Measurements from ENCODE around the gene CBFA2T2.

CBFA2T2 gene

DNA sequence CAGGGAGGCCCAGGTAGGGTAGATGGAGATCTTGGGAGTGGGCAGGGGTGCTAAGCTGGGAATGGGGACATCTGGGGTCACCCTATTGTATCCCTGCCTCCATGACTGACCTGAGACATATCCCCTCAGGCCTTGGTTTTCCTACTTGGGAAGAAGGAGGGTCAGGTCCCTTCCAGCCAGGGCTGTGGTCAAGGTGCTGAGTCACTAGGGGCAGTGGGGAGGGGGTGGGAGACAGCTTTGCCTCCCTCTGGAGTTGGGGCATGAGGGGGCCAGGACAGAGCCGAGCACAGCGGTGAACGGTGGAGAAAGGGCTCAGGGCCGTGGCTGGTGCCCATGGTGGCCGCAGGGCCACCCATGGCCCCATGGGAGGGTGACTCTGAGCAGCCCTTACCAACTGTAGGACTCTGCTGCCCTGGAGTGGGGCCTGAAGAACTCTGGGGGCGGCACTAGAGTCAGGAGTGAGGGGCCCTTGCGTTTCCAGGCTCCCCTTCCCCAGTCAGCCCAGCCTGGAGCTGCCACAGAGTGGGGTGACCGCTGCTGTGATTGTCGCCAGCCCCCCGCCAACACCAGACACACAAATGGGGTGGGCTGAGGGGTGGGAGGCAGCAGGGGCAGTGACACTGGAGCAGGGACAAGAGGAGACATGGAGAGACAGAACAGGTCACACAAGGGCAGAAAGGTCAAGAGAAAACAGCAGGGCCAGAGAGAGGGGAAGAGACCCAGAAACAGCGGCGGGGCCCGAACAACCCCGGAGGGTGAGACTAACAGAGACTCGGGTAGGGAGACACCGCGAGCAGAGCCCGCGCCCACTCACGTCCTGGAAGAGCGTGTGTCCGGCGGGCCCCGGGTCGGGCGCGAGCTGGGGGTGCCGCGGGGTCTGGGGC, 183.8 kb downstream of the CBFA2T2 start:
- peak overlapping the region; percentile 86 to 91 for H3K27ac Mint-ChIP-seq

DNA sequence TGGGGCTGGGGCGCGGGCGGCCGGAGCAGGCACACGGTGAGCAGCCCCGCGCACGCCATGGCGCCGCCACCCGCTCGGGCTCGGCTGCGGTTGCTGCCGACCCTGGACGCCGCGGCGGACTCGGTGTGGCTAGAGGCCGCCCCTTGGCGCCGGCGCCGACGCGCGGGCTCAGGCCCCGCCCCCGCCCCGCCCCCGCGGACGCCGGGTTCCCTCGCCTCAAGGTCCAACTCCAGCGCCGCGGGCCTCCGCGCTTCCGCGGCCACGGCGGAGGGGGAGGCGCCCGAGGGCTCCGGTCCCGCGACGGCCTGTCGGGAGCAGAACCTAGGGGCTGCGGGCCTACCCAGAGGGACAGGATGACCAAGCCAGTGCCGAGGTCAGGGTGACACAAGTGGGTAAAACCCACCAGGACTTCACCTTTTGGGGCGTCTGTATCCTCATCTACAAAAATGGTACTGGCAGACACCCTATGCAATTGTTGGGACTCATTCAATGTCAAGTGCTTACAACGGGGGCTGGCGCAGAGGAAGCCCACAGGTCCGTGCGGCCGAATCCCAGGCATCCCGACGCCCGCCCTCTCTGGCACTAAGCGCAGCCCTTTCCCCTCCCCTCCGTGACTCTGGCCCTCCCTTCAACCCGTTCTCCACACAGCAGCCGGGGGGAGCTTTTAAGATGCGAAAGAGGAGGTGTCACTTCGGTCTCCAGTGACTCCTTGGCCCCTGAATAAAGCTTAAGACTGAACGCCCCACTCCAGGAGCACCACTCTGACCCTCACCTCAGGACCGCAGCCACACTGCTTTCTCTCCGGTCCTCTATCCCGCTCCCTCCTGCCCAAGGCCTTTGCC, 184.6 kb downstream of the CBFA2T2 start, which contains the start of gene NECAB3:
Gene NECAB3, minus strand, starts transcription at position 135 of the 842 bp plus-strand sequence. Its CDS starts 76 bp downstream, at position 59.
- peaks cover 28 to 31% of the 10 kb centered on the region in 2 donors for H3K4me1 Mint-ChIP-seq (ENCODE audit: low read depth in 2 of 2)
- H3K36me3 Mint-ChIP-seq (ENCODE audit: insufficient read depth), result peaks cover 4% of the 10 kb centered on the region
- H3K27me3 Mint-ChIP-seq, result no peaks in the 10 kb centered on the region
- H3K27ac Mint-ChIP-seq, result peak within 1 kb of the TSS; percentile 86 to 91
- peak; percentile 91 for ATAC-seq (replicated peaks)
- DNase-seq, result peak; percentile 40 to 52 (median 42)
- no peaks in the 10 kb centered on the region for H3K9me3 Mint-ChIP-seq
- peak within 1 kb of the TSS; percentile 88 to 90 for H3K4me3 Mint-ChIP-seq

More for the DNA sequence above, 183.8 kb downstream of the CBFA2T2 start:
- H3K4me1 Mint-ChIP-seq (ENCODE audit: low read depth in 2 of 2), result peaks cover 21 to 24% of the 10 kb centered on the region in 2 donors
- H3K9me3 Mint-ChIP-seq, result no peaks in the 10 kb centered on the region
- peak overlapping the region; percentile 88 to 90 for H3K4me3 Mint-ChIP-seq
- DNase-seq (no peak), ATAC-seq (replicated peaks) (no peak)
- H3K27me3 Mint-ChIP-seq, result no peaks in the 10 kb centered on the region
- peaks cover 4% of the 10 kb centered on the region for H3K36me3 Mint-ChIP-seq (ENCODE audit: insufficient read depth)

DNA sequence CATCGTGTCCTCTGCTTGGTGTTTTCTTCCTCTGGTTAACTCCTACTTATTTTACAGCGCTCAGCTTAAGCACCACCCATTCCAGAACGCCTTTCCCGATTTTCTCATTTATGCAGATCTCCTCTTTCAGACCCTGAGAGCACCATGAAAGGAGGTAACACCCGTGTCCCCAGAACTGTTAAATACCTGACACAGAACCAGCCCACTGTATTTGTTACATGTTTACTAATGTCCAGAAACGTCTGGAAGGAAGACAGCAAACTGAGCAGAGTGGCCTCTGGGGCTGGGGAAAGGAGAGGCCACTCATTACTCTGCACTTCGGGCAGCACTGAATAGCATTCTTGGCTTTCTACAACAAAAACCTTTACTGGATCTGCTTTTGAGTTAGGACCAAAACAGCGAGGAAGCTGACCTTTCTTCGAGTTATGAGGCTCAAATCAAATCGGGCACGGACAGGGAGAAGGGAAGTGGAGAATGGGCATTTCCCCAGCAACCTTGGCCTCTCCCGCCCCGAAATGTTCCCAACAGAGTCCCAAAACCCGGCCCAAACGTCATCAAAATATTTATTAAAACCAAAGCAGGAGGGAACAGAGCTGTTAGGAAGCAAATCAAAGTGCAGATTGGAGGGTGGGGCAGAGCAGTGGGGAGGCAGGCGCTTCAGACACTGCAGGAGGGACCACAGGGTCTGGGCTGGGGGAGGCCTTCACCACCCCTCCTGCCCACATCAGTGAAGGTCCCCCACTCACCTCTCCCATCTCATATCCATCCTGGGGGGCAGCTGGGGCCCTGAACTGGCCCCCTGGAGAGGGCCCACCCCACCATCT, 185.5 kb downstream of the CBFA2T2 start:
- H3K36me3 Mint-ChIP-seq (ENCODE audit: insufficient read depth), result peaks cover 4% of the 10 kb centered on the region
- no peak for DNase-seq
- peaks cover 31 to 39% of the 10 kb centered on the region in 2 donors for H3K4me1 Mint-ChIP-seq (ENCODE audit: low read depth in 2 of 2)
- H3K4me3 Mint-ChIP-seq, result peak overlapping the region; percentile 69 to 81
- no peak for ATAC-seq (replicated peaks)
- H3K27me3 Mint-ChIP-seq, result no peaks in the 10 kb centered on the region
- no peaks in the 10 kb centered on the region for H3K9me3 Mint-ChIP-seq
- no peak overlapping the region for H3K27ac Mint-ChIP-seq

GRCh38 chr20:33676121-33676520, 186.2 kb downstream of the CBFA2T2 start:
- no peak for ATAC-seq (replicated peaks)
- Mint-ChIP-seq H3K4me3 (peak overlapping the region; percentile 40 to 45), H3K27me3 (no peaks in the 10 kb centered on the region), H3K4me1 (ENCODE audit: low read depth in 2 of 2) (peaks cover 31 to 42% of the 10 kb centered on the region in 2 donors), H3K27ac (peak overlapping the region in 1 of 2 donors; percentile 56), H3K9me3 (no peaks in the 10 kb centered on the region), H3K36me3 (ENCODE audit: insufficient read depth) (peaks cover 4% of the 10 kb centered on the region)
- no peak for DNase-seq

DNA sequence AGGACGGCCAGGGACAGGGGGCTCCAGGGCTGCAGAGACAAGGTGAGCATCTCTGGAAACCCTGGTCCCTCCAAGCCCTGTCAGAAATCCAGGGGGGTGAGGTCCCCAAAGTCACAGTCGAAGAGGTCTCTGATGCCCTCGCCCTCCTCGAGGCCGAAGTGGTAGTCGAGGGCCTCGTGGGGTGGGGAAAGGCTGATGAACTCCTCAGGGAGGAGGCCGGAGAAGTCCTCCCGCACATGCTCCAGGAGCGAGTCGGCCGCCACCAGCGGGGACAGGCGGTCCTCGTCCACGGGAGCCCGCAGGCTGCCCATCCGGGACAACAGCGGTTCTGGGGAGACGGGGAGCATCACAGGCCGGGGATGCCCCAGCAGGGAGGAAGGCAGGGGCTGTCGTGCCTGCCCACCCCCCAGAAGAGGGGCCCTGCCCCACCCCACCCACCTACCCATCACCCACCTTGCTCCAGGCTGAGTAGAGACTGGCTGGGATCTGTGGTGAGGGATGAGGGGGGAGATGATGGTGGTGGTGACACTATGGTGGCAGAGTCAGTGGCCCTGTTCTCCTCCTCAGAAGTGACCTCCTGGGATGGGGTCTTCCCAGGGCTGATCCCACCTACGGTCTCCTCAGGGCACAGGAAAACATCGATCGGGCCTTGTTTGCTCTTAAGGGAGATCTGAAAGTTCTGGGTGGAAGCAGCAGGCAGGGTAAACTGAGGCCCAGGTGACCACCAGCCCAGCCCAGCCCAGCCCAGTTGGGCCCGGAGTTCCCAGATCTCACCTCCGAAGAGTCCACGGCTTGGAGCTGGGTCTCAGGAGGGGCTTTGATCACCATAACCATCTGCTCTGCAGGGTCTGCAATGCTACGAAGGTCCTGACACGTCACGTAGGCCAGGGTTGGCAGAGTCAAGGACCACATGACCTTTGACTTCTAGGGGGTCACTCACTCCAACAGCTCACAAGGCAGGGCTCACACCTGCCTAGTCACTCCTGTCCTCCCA, 187.1 kb downstream of the CBFA2T2 start:
- H3K27me3 Mint-ChIP-seq, result no peaks in the 10 kb centered on the region
- no peak overlapping the region for H3K4me3 Mint-ChIP-seq
- DNase-seq, result no peak
- H3K9me3 Mint-ChIP-seq, result no peaks in the 10 kb centered on the region
- peaks cover 33 to 42% of the 10 kb centered on the region in 2 donors for H3K4me1 Mint-ChIP-seq (ENCODE audit: low read depth in 2 of 2)
- no peak for ATAC-seq (replicated peaks)
- no peak overlapping the region for H3K27ac Mint-ChIP-seq
- H3K36me3 Mint-ChIP-seq (ENCODE audit: insufficient read depth), result peaks cover 7% of the 10 kb centered on the region

DNA sequence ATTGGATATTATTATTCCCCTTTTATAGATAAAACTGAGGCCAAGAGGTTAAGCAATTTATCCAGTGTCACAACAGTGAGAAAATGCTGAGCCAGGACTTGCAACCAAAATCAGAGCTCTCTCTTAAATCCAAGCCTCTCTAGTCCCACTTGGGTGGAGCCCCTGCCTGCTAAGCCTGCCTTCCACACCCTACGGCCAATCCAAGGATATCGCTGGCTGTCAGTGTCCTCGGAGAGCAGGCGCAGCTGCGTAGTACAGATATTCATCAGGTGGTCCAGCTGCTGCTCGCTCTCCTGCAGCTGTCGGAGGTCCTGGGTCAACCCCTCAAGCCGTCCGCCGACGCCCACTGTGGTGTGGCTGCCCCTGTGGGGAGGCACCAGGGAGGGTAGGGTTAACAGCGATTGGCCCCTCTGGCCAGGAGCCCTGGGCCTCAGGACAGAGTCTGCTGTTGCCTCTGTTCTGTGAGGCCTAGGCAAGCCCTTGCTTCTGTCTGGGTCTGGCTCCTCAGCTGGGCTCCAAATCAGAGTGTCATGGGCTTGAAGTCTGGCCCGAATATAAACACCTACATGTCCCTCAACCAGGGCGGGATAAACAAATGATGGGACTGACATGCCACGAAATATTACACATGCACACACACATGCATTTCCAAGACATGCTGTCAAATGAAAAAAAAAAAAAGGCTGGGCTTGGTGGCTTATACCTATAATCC, 188.3 kb downstream of the CBFA2T2 start:
- Mint-ChIP-seq H3K9me3 (no peaks in the 10 kb centered on the region), H3K4me1 (ENCODE audit: low read depth in 2 of 2) (peaks cover 29 to 30% of the 10 kb centered on the region in 2 donors), H3K27me3 (no peaks in the 10 kb centered on the region), H3K4me3 (no peak overlapping the region), H3K27ac (peak overlapping the region; percentile 74 to 85), H3K36me3 (ENCODE audit: insufficient read depth) (peaks cover 7% of the 10 kb centered on the region)
- no peak for DNase-seq
- no peak for ATAC-seq (replicated peaks)

DNA sequence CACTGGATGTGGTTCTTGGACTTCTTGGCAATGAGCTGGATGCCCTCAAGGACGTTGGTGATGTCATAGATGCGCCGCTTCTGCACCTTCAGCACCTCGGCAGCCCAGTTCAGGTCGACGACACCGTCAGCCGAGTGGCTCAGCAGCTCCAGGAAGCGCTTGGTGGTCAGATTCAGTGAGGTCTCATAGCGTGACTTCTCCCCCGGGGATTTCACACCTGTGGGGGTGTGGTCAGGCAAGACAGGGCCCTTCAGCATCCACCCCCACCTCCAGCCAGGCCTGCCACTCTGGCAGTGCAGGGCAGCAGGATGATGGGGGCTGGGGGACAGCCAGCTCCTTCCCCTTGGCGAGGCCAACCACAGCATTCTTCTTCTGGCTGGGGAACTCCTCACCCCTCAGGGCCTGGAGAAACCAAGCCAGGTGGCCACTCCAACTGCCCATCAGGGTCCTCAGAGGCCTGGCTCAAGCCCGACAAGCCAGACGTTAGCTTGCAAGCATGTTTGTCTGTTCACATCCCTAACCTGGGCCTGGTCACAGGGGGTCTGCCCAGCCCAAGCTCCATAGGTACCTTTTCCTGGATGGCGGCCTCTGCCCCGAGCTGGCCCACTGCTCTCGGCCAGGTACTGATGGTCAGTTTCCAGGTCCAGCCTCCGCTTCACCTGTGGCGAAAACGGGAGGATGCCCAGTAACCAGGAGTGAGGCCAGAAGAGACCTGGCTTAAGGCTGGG, 190.0 kb downstream of the CBFA2T2 start:
- H3K27ac Mint-ChIP-seq, result peak overlapping the region; percentile 74 to 85
- no peaks in the 10 kb centered on the region for H3K27me3 Mint-ChIP-seq
- H3K36me3 Mint-ChIP-seq (ENCODE audit: insufficient read depth), result peaks cover 3% of the 10 kb centered on the region
- H3K9me3 Mint-ChIP-seq, result no peaks in the 10 kb centered on the region
- ATAC-seq (replicated peaks), result peak; percentile 83
- DNase-seq, result peak in 2 of 3 experiments; percentile 23 to 25
- H3K4me1 Mint-ChIP-seq (ENCODE audit: low read depth in 2 of 2), result peaks cover 21 to 24% of the 10 kb centered on the region in 2 donors
- peak overlapping the region; percentile 19 to 40 for H3K4me3 Mint-ChIP-seq

DNA sequence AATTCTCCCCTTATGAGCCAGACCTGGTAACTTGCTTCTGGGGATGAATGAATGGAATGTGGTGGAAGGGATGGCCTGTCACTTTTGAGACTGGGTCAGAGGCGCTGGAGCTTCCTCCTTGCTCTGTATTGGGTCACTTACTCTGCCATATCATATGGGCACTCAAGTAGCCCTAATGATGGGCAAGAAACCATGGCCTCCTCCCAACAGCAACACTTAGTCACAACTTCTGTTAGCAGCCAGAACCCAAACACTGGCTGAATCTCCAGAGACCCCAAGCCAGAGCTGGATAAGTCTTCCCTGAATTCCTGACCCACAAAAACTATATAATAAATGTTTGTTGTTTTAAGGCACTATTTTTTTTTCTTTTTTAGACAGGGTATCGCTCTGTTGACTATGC, 190.8 kb downstream of the CBFA2T2 start:
- no peak for ATAC-seq (replicated peaks)
- no peaks in the 10 kb centered on the region for H3K9me3 Mint-ChIP-seq
- H3K27me3 Mint-ChIP-seq, result no peaks in the 10 kb centered on the region
- H3K36me3 Mint-ChIP-seq (ENCODE audit: insufficient read depth), result peaks cover 7% of the 10 kb centered on the region
- DNase-seq, result no peak
- peaks cover 20 to 24% of the 10 kb centered on the region in 2 donors for H3K4me1 Mint-ChIP-seq (ENCODE audit: low read depth in 2 of 2)
- peak overlapping the region in 1 of 2 donors; percentile 74 for H3K27ac Mint-ChIP-seq
- no peak overlapping the region for H3K4me3 Mint-ChIP-seq

DNA sequence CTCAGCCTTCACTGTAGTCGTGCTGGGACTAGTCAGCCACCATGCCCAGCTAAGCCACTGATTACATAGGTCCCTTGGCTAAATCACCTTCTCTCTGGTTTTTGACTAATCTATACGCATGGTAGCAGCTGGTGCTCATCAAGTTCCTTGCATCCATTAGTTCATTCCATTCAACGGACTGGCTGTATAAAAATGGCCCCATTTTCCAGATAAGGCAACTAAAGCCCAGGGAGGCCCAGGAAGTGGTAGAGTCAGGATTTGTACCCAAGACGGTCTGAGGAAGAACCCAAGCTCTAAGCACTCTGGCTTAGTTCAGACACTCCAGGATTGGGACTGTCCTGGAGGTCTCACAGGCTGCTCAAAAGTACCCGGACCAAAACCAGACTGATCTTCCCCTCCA, 191.4 kb downstream of the CBFA2T2 start:
- peaks cover 20 to 24% of the 10 kb centered on the region in 2 donors for H3K4me1 Mint-ChIP-seq (ENCODE audit: low read depth in 2 of 2)

GRCh38 chr20:33681728-33682353, 191.9 kb downstream of the CBFA2T2 start:
- Mint-ChIP-seq H3K36me3 (ENCODE audit: insufficient read depth) (peaks cover 9% of the 10 kb centered on the region), H3K9me3 (no peaks in the 10 kb centered on the region), H3K27me3 (no peaks in the 10 kb centered on the region), H3K4me3 (no peak overlapping the region), H3K4me1 (ENCODE audit: low read depth in 2 of 2) (peaks cover 24 to 28% of the 10 kb centered on the region in 2 donors), H3K27ac (peak overlapping the region in 1 of 2 donors; percentile 6)
- no peak for DNase-seq
- ATAC-seq (replicated peaks), result no peak

More for the DNA sequence above, 191.4 kb downstream of the CBFA2T2 start:
- no peak overlapping the region for H3K4me3 Mint-ChIP-seq
- ATAC-seq (replicated peaks) (no peak), DNase-seq (no peak)
- H3K27me3 Mint-ChIP-seq, result no peaks in the 10 kb centered on the region
- H3K27ac Mint-ChIP-seq, result no peak overlapping the region
- no peaks in the 10 kb centered on the region for H3K9me3 Mint-ChIP-seq
- peaks cover 7% of the 10 kb centered on the region for H3K36me3 Mint-ChIP-seq (ENCODE audit: insufficient read depth)
